ENCODE results near the gene KRTAP12-1. TPM values are rescaled to one million over a fixed set of nuclear protein-coding genes. Genes with fewer than 3 reads are reported as not detected.
A peak's percentile ranks its signal among the peaks of the same experiment; 100 is the strongest.

The KRTAP12-1 gene
- total and polyA plus RNA-seq, 2 experiments from 2014 or later, result not detected

- no peak overlapping the region for H3K27ac ChIP-seq
- no peaks in the 10 kb centered on the region for H3K79me2 ChIP-seq (ENCODE audit: insufficient read depth)
- H3K9ac ChIP-seq, result no peak overlapping the region
- H3K27me3 ChIP-seq (replicated peaks; ENCODE audit: insufficient read depth), result peaks cover 83% of the 10 kb centered on the region
- H3K36me3 ChIP-seq (ENCODE audit: low read depth), result no peaks in the 10 kb centered on the region
- H2AFZ ChIP-seq, result no peak overlapping the region
- no peaks in the 10 kb centered on the region for H3F3A ChIP-seq (ENCODE audit: insufficient read depth)
- TF ChIP-seq EZH2 (IDR thresholded peaks at IDR 0.05; ENCODE audit: insufficient read depth, poor library complexity, severe bottlenecking), result no peak
- no peak for TF ChIP-seq EZH2phosphoT487 (IDR thresholded peaks at IDR 0.05; ENCODE audit: insufficient read depth, low read depth)
- no peaks in the 10 kb centered on the region for H3K9me3 ChIP-seq (ENCODE audit: low read depth)
- H3K9me2 ChIP-seq (ENCODE audit: insufficient read depth), result no peaks in the 10 kb centered on the region
- in situ Hi-C loops (cut with MboI), result no loop called here
- no peaks in the 10 kb centered on the region for H3K4me1 ChIP-seq (ENCODE audit: insufficient read depth)
- no peak for DNase-seq
- H3K4me2 ChIP-seq (ENCODE audit: unreplicated experiment), result no peak overlapping the region
- no peaks in the 10 kb centered on the region for H4K20me1 ChIP-seq (ENCODE audit: insufficient read depth)
- 25 to 35% methylated on average over 8 to 9 of the region's 9 CpGs for WGBS, 2 experiments (ENCODE audit: low coverage in 1 of 2, low lambda C conversion rate in 2 of 2, missing lambda C conversion rate in 2 of 2)
- no peak overlapping the region for H3K4me3 ChIP-seq
These were observed 31.2 kb upstream of the KRTAP12-1 start for GRCh38 chr21:44713130-44713529.

GRCh38 chr21:44712203-44713028 is 30.5 kb upstream of the KRTAP12-1 start:
- Histone ChIP-seq H3K9ac (no peak overlapping the region), H3K4me1 (ENCODE audit: insufficient read depth) (no peaks in the 10 kb centered on the region), H3K27ac (no peak overlapping the region), H3K4me2 (ENCODE audit: unreplicated experiment) (no peak overlapping the region), H3K79me2 (ENCODE audit: insufficient read depth) (no peaks in the 10 kb centered on the region), H3K9me3 (ENCODE audit: low read depth) (no peaks in the 10 kb centered on the region), H3K27me3 (replicated peaks; ENCODE audit: insufficient read depth) (peaks cover 82% of the 10 kb centered on the region), H3K4me3 (no peak overlapping the region), H3F3A (ENCODE audit: insufficient read depth) (no peaks in the 10 kb centered on the region), H3K9me2 (ENCODE audit: insufficient read depth) (no peaks in the 10 kb centered on the region), H3K36me3 (ENCODE audit: low read depth) (no peaks in the 10 kb centered on the region), H2AFZ (no peak overlapping the region), H4K20me1 (ENCODE audit: insufficient read depth) (no peaks in the 10 kb centered on the region)
- in situ Hi-C loops (cut with MboI), result no loop called here
- TF ChIP-seq EZH2phosphoT487 (IDR thresholded peaks at IDR 0.05; ENCODE audit: insufficient read depth, low read depth), result peak; percentile 28; the same call in 1 of the 2 replicates
- TF ChIP-seq EZH2 (IDR thresholded peaks at IDR 0.05; ENCODE audit: insufficient read depth, poor library complexity, severe bottlenecking), result peak; percentile 62
- no peak for DNase-seq
- WGBS, 2 experiments (ENCODE audit: low coverage in 1 of 2, low lambda C conversion rate in 2 of 2, missing lambda C conversion rate in 2 of 2), result 10 to 16% methylated on average over 18 to 22 of the region's 22 CpGs

- WGBS, 2 experiments (ENCODE audit: low coverage in 1 of 2, low lambda C conversion rate in 2 of 2, missing lambda C conversion rate in 2 of 2), result 2 to 3% methylated on average over 38 to 41 of the region's 41 CpGs
- in situ Hi-C loops (cut with MboI), result no loop called here
- H3K36me3 ChIP-seq (ENCODE audit: low read depth), result no peaks in the 10 kb centered on the region
- H3F3A ChIP-seq (ENCODE audit: insufficient read depth), result no peaks in the 10 kb centered on the region
- H3K79me2 ChIP-seq (ENCODE audit: insufficient read depth), result no peaks in the 10 kb centered on the region
- no peaks in the 10 kb centered on the region for H3K9me3 ChIP-seq (ENCODE audit: low read depth)
- H2AFZ ChIP-seq, result no peak within 1 kb of the TSS
- no peak for TF ChIP-seq EZH2 (IDR thresholded peaks at IDR 0.05; ENCODE audit: insufficient read depth, poor library complexity, severe bottlenecking)
- no peak; the same call in 1 of the 2 replicates for TF ChIP-seq EZH2phosphoT487 (IDR thresholded peaks at IDR 0.05; ENCODE audit: insufficient read depth, low read depth)
- peaks cover 79% of the 10 kb centered on the region for H3K27me3 ChIP-seq (replicated peaks; ENCODE audit: insufficient read depth)
- H3K9ac ChIP-seq, result no peak within 1 kb of the TSS
- no peaks in the 10 kb centered on the region for H4K20me1 ChIP-seq (ENCODE audit: insufficient read depth)
- H3K4me2 ChIP-seq (ENCODE audit: unreplicated experiment), result no peak within 1 kb of the TSS
- H3K4me1 ChIP-seq (ENCODE audit: insufficient read depth), result no peaks in the 10 kb centered on the region
- H3K4me3 ChIP-seq, result no peak within 1 kb of the TSS
- no peak for DNase-seq
- H3K27ac ChIP-seq, result no peak within 1 kb of the TSS
- no peaks in the 10 kb centered on the region for H3K9me2 ChIP-seq (ENCODE audit: insufficient read depth)
These were observed 29.6 kb upstream of the KRTAP12-1 start, which contains the start of gene TSPEAR for GRCh38 chr21:44711327-44712202. Gene TSPEAR, minus strand, starts transcription at chr21:44711572. Its CDS starts 58 bp downstream, at chr21:44711514.

GRCh38 chr21:44710756-44711326 is 28.9 kb upstream of the KRTAP12-1 start:
- H3K9me3 ChIP-seq (ENCODE audit: low read depth), result no peaks in the 10 kb centered on the region
- no peaks in the 10 kb centered on the region for H3F3A ChIP-seq (ENCODE audit: insufficient read depth)
- no peak overlapping the region for H3K9ac ChIP-seq
- no peaks in the 10 kb centered on the region for H4K20me1 ChIP-seq (ENCODE audit: insufficient read depth)
- no peak for TF ChIP-seq EZH2phosphoT487 (IDR thresholded peaks at IDR 0.05; ENCODE audit: insufficient read depth, low read depth)
- TF ChIP-seq EZH2 (IDR thresholded peaks at IDR 0.05; ENCODE audit: insufficient read depth, poor library complexity, severe bottlenecking), result no peak
- no peaks in the 10 kb centered on the region for H3K4me1 ChIP-seq (ENCODE audit: insufficient read depth)
- no peaks in the 10 kb centered on the region for H3K9me2 ChIP-seq (ENCODE audit: insufficient read depth)
- peaks cover 86% of the 10 kb centered on the region for H3K27me3 ChIP-seq (replicated peaks; ENCODE audit: insufficient read depth)
- no peak for DNase-seq
- no peak overlapping the region for H3K4me2 ChIP-seq (ENCODE audit: unreplicated experiment)
- in situ Hi-C loops (cut with MboI), result no loop called here
- no peaks in the 10 kb centered on the region for H3K36me3 ChIP-seq (ENCODE audit: low read depth)
- H2AFZ ChIP-seq, result no peak overlapping the region
- WGBS, 2 experiments (ENCODE audit: low coverage in 1 of 2, low lambda C conversion rate in 2 of 2, missing lambda C conversion rate in 2 of 2), result 2 to 3% methylated on average over 18 to 20 of the region's 20 CpGs
- H3K4me3 ChIP-seq, result no peak overlapping the region
- H3K27ac ChIP-seq, result no peak overlapping the region
- H3K79me2 ChIP-seq (ENCODE audit: insufficient read depth), result no peaks in the 10 kb centered on the region
